Measurements from ENCODE around the gene SPNS3. TPM values are rescaled to one million over a fixed set of nuclear protein-coding genes. Genes with fewer than 3 reads are reported as not detected.

The SPNS3 gene
- total and polyA plus RNA-seq, 2 experiments from 2014 or later, result not detected

- no peaks in the 10 kb centered on the region for H3K36me3 ChIP-seq
- no peaks in the 10 kb centered on the region for H3K9me3 ChIP-seq (ENCODE audit: low read depth)
- H3K4me1 ChIP-seq (ENCODE audit: low read depth), result no peaks in the 10 kb centered on the region
- H3K27me3 ChIP-seq, result no peaks in the 10 kb centered on the region
- DNase-seq (ENCODE audit: low read depth in 1 of 2, low spot score in 1 of 2), result peak; percentile 94 to 95
- peak; percentile 83 for TF ChIP-seq CTCF (IDR thresholded peaks at IDR 0.05; ENCODE audit: low read depth, low read length)
- no peak overlapping the region for H3K4me3 ChIP-seq
- no peak overlapping the region for H3K27ac ChIP-seq
Measured at GRCh38 chr17:4412933-4413831, 20.6 kb upstream of the SPNS3 start.

GRCh38 chr17:4417129-4417667 is 16.5 kb upstream of the SPNS3 start:
- Histone ChIP-seq H3K27me3 (no peaks in the 10 kb centered on the region), H3K36me3 (no peaks in the 10 kb centered on the region), H3K9me3 (ENCODE audit: low read depth) (no peaks in the 10 kb centered on the region), H3K27ac (no peak overlapping the region), H3K4me1 (ENCODE audit: low read depth) (no peaks in the 10 kb centered on the region), H3K4me3 (no peak overlapping the region)
- TF ChIP-seq CTCF (IDR thresholded peaks at IDR 0.05; ENCODE audit: low read depth, low read length), result no peak
- no peak for DNase-seq (ENCODE audit: low read depth in 1 of 2, low spot score in 1 of 2)

GRCh38 chr17:4420692-4421131 is 13.0 kb upstream of the SPNS3 start:
- TF ChIP-seq CTCF (IDR thresholded peaks at IDR 0.05; ENCODE audit: low read depth, low read length), result peak; percentile 86
- peak; percentile 82 to 83 for DNase-seq (ENCODE audit: low read depth in 1 of 2, low spot score in 1 of 2)

GRCh38 chr17:4422864-4423263 is 10.9 kb upstream of the SPNS3 start:
- Histone ChIP-seq H3K27ac (no peak overlapping the region), H3K4me3 (no peak overlapping the region), H3K4me1 (ENCODE audit: low read depth) (no peaks in the 10 kb centered on the region), H3K36me3 (no peaks in the 10 kb centered on the region), H3K27me3 (no peaks in the 10 kb centered on the region), H3K9me3 (ENCODE audit: low read depth) (no peaks in the 10 kb centered on the region)
- DNase-seq (ENCODE audit: low read depth in 1 of 2, low spot score in 1 of 2), result no peak
- TF ChIP-seq CTCF (IDR thresholded peaks at IDR 0.05; ENCODE audit: low read depth, low read length), result no peak

More at GRCh38 chr17:4420692-4421131, 13.0 kb upstream of the SPNS3 start:
- H3K27ac ChIP-seq, result no peak overlapping the region
- no peak overlapping the region for H3K4me3 ChIP-seq
- H3K4me1 ChIP-seq (ENCODE audit: low read depth), result no peaks in the 10 kb centered on the region
- H3K27me3 ChIP-seq, result no peaks in the 10 kb centered on the region
- H3K36me3 ChIP-seq, result no peaks in the 10 kb centered on the region
- no peaks in the 10 kb centered on the region for H3K9me3 ChIP-seq (ENCODE audit: low read depth)

- H3K4me3 ChIP-seq, result no peak overlapping the region
- no peaks in the 10 kb centered on the region for H3K36me3 ChIP-seq
- no peaks in the 10 kb centered on the region for H3K4me1 ChIP-seq (ENCODE audit: low read depth)
- no peak for TF ChIP-seq CTCF (IDR thresholded peaks at IDR 0.05; ENCODE audit: low read depth, low read length)
- no peaks in the 10 kb centered on the region for H3K9me3 ChIP-seq (ENCODE audit: low read depth)
- H3K27ac ChIP-seq, result no peak overlapping the region
- DNase-seq (ENCODE audit: low read depth in 1 of 2, low spot score in 1 of 2), result no peak
- no peaks in the 10 kb centered on the region for H3K27me3 ChIP-seq
Measured at GRCh38 chr17:4425398-4425797, 8.3 kb upstream of the SPNS3 start.

All from cardiac muscle cell (in vitro differentiated cells and primary cell).